AG09319 (cell line): ENCODE results near the gene THTPA.

Experiments used
- DNase-seq: peaks from one replicate; pipeline ENCODE4 v3.0.0-alpha.2; 2010; ENCODE audit warnings: low read depth; ENCODE audit errors: extremely low read depth
- TF ChIP-seq, protein P1 (sequence below): IDR thresholded peaks from 2 replicates; pipeline ENCODE4 v1.5.1; 2011; ENCODE audit warnings: low read depth, mild to moderate bottlenecking, inconsistent platforms, low read length, moderate library complexity

Gene THTPA, protein sequence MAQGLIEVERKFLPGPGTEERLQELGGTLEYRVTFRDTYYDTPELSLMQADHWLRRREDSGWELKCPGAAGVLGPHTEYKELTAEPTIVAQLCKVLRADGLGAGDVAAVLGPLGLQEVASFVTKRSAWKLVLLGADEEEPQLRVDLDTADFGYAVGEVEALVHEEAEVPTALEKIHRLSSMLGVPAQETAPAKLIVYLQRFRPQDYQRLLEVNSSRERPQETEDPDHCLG

DNA sequence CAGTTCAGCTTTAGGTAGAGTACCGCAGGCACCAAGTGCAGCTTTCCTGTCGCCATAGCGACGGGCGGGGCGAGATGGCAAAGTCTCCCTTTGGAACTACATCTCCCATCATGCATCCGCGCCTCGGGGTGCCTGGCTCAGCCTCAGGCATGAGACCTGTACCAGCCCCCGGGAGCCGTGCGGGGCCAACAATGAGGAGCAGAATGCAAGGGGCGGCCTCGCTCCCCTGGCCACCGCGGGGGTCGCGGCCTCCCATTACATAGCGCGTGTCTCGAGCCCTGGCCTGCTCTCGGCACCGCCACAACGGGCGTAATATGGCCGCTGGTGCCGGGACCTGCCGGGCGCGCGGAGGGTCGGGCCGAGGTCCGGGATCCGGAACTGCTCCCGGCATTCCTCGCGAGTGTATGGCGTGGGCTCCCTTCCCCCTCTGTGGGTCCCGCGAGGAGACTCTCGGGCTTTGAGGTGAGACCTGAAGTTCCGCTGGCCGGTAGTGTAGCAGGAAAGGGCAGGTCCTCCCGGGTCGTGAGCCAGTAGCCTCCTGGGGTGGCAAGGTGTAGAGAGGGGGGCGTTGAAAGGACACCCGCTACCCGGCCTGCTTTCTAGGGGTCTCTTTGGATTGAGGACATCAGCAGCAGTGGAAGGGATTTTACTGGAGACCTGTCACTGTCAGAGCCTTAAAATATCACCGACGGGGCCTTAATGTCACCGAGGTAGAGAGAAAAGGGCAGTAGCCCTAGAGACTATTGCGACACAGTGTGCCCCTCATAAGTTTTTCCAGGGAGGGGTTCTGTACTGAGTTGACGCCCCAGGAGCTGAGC is at the start of gene THTPA:
THTPA (plus strand) TSS at position 390 of the 818 bp plus-strand sequence. CDS start 487 bp downstream, outside the sequence.
- TF ChIP-seq, protein P1, sequence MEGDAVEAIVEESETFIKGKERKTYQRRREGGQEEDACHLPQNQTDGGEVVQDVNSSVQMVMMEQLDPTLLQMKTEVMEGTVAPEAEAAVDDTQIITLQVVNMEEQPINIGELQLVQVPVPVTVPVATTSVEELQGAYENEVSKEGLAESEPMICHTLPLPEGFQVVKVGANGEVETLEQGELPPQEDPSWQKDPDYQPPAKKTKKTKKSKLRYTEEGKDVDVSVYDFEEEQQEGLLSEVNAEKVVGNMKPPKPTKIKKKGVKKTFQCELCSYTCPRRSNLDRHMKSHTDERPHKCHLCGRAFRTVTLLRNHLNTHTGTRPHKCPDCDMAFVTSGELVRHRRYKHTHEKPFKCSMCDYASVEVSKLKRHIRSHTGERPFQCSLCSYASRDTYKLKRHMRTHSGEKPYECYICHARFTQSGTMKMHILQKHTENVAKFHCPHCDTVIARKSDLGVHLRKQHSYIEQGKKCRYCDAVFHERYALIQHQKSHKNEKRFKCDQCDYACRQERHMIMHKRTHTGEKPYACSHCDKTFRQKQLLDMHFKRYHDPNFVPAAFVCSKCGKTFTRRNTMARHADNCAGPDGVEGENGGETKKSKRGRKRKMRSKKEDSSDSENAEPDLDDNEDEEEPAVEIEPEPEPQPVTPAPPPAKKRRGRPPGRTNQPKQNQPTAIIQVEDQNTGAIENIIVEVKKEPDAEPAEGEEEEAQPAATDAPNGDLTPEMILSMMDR: no peak
- DNase-seq: peak; percentile 53

DNA sequence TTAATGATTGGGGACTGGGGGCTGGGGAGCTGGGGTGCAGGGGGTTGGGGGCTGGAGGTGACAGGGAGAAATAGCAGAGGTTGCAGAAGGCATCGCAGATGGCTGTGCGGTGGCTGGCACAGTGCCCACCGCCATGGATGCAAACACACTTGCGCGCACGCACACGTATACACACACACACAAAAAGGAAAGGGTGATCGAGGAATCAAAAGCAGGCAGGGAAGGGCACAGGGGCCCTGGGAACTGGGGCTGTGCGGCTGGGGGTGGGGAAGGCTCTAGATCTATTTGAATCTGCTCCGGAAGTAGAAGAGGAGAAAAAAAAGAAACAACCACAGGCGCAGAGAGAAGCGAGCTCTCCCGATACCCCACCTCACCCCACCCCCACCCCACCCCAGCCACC is 43.9 kb upstream of the THTPA start:
- TF ChIP-seq, protein P1: no peak
- no peak for DNase-seq

DNA sequence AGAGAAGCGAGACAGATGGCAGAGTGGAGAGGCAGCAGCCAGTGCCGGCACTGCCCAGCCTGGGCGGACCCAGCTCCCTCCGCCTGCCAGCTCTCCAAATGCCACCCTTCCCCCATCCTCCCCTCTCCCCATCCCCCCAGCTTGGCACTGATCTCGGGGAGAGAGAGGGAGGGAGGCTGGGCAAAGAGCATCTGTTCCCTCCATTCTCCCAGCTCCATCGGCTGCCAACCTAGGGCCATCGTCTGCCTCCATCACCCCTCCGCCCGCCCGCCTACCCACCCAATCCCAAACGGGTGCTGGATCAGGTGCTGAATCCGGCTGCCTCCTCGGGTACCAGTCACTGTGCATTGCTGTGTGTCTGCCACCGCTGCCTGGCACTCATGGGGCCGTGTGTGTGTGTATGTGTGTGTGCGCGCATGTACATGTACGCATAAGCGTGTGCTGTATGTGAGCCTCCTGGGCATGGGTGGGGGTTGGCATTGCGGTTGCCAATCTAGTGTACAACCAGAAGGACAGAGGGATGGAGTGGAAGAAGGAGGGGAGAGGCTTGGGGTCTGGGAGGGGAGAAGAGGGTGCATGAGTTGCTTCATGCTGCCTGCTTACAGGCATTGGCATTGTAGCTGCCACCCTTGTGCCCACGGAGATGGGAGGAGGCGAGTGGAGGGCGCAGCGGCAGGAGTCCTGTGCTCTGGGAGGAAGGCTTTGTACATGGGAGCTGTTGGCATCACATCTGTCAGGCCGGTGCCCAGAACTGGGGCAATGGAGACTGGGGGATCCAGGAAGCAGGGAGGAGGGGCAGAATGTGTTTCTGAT is 42.9 kb upstream of the THTPA start:
- TF ChIP-seq, protein P1: no peak
- DNase-seq: no peak

DNA sequence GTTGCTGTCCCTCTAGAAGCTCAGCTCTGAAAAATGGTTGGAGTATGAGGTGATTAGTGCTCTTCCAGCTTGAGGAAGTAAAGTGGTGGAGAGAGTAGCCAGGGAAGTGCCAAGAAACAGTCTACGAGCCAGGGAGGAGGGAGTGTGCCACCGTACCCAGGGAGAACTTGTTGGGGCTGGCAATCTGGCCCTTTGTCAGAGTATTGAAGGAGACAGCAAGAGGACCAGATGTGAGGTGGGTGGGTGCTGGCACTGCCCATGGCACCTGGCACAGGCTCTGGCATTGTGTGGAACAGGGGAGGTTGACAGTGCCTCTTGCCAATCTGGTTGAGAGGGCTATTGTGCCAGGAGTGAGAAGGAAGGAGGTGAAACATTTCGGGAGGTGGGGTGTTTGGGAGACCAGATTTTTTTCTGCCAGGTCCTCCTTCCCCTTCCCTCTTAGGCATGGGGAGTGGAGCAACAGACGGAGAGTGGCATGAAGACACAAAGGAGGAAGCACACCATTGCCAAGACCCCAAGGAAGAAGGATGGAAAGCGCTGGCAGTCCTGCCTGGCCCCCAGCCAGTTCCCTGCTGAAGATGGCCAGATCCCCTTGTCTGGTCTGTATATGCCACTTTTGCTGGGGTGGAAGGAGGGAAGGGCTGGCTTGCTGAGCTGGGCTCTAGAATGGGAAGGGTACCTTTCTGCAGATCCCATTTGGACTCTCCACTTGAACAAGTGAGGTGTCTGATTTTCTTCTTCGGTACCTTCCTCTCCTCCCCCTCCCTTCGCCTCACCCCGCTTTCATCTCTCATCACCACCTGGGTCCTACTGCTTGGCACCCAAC is 42.0 kb upstream of the THTPA start:
- TF ChIP-seq, protein P1: no peak
- DNase-seq: no peak

DNA sequence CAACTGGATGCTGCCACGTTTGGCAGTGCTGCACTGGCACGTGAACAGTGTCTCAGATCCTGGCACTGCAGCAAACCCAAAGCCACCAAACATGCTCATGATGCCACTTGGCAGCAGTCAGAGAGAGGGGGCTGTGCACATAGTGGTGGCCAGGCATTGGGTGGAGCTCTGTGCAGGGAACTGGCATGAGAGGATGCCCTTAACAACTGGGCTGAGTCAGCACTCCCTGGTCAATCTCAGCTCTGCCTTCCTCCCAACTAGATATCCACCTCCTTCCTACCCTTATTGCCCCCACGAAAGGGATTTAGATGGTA is 41.5 kb upstream of the THTPA start:
- DNase-seq: no peak
- TF ChIP-seq, protein P1: no peak

DNA sequence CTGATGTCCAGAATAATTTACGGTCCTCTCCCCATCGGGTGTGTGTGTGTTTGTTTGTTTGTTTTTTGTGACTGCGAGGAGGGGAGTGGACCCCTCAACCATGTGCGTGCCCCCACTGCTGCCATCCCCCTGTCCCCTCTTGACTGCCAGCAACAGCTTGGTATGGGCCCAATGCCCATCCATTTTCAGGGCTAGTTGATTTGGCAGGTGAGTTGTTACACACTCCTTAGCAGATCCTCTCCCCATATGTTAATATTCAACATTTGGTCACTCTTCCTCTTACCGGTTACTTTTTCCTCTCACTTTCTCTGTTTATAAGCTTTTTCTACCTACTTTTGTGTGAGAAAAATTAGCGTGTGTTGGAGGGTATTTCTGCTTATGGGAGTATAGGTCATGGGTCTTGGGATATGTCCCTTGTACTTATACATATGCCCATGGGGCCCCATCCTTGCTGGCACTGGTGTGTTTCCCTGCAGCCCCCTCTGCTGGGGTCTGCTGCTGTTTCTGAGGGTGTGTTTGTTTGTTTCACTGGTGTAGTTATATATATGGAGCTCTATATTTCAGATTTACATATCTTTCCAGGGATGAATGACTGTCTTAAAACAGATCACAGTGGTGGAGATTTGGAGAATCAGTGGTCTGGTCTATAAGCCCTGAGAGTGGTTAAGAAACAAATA is 38.3 kb upstream of the THTPA start:
- TF ChIP-seq, protein P1: no peak
- no peak for DNase-seq
